Upper lobe of left lung (tissue), 4 donors: ENCODE measurements around the gene ROR2.

Experiments
- POLR2A ChIP-seq, 4 donors: fragments of 450-650 bp; IDR thresholded peaks; one replicate each; pipeline ENCODE4 v1.5.1; 2016 to 2017; ENCODE audit warnings: antibody characterized with exemption in 4 of 4, mild to moderate bottlenecking in 2 of 4
- TF ChIP-seq, protein P1 (sequence below), 6 experiments: fragments of 450-650 bp in 4 of 6; fragments of 200-600 bp in 2 of 6; sonication (generic) in 2 of 6; IDR thresholded peaks; one replicate each; pipeline ENCODE4 v1.5.1; 2016 to 2019; ENCODE audit warnings: antibody characterized with exemption in 6 of 6

- TF ChIP-seq, protein P1, sequence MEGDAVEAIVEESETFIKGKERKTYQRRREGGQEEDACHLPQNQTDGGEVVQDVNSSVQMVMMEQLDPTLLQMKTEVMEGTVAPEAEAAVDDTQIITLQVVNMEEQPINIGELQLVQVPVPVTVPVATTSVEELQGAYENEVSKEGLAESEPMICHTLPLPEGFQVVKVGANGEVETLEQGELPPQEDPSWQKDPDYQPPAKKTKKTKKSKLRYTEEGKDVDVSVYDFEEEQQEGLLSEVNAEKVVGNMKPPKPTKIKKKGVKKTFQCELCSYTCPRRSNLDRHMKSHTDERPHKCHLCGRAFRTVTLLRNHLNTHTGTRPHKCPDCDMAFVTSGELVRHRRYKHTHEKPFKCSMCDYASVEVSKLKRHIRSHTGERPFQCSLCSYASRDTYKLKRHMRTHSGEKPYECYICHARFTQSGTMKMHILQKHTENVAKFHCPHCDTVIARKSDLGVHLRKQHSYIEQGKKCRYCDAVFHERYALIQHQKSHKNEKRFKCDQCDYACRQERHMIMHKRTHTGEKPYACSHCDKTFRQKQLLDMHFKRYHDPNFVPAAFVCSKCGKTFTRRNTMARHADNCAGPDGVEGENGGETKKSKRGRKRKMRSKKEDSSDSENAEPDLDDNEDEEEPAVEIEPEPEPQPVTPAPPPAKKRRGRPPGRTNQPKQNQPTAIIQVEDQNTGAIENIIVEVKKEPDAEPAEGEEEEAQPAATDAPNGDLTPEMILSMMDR (IDR thresholded peaks at IDR 0.05), result no peak
- no peak for TF ChIP-seq POLR2A (IDR thresholded peaks at IDR 0.05)
These were observed 147.6 kb downstream of the ROR2 start for GRCh38 chr9:91802391-91802790.
